Neural progenitor cell (in vitro differentiated cells): Measurements from ENCODE around the gene AJUBA.
"Not testable (repeated sequence)": the region's sequence is repeated elsewhere in the genome, so short reads cannot be mapped to it uniquely, and the experiment has no call there.

ENCODE experiments used
- CTCF ChIP-seq: fragments of 200-600 bp; sonication (generic); IDR thresholded peaks from 2 replicates; pipeline ENCODE4 v1.5.1; 2017; ENCODE audit warnings: antibody characterized with exemption, mild to moderate bottlenecking
- EZH2 ChIP-seq: fragments of 200-600 bp; sonication (generic); IDR thresholded peaks from 2 replicates; pipeline ENCODE4 v1.6.1; 2017; ENCODE audit warnings: antibody characterized with exemption, mild to moderate bottlenecking, moderate library complexity

- not testable (repeated sequence) for TF ChIP-seq CTCF, EZH2
Measured at GRCh38 chr14:22951795-22952194, 30.6 kb downstream of the AJUBA start.
